T follicular helper cell (primary cell): ENCODE data around the gene PDE7B.

Source experiments
- DNase-seq: peaks from one replicate; pipeline ENCODE4 v3.0.0-alpha.2; 2020; ENCODE audit warnings: low read depth

PDE7B gene

GRCh38 chr6:136236466-136237293, 385.2 kb downstream of the PDE7B start:
- DNase-seq: no peak

- no peak for DNase-seq
Observed at GRCh38 chr6:136244061-136244616, 392.6 kb downstream of the PDE7B start.
